RKO (cell line): ENCODE measurements around the gene DENND5A.
"Not testable (repeated sequence)": the region's sequence is repeated elsewhere in the genome, so short reads cannot be mapped to it uniquely, and the experiment has no call there.

Experiments
- DNase-seq: peaks from one replicate; pipeline ENCODE4 v3.0.0-alpha.2; 2016; ENCODE audit warnings: low spot score

Gene DENND5A

GRCh38 chr11:9210922-9211320, 54.2 kb downstream of the DENND5A start:
- no peak for DNase-seq

GRCh38 chr11:9210224-9210921, 54.8 kb downstream of the DENND5A start:
- no peak for DNase-seq

GRCh38 chr11:9209604-9210003, 55.5 kb downstream of the DENND5A start:
- DNase-seq, result not testable (repeated sequence)

GRCh38 chr11:9208726-9209501, 56.2 kb downstream of the DENND5A start:
- DNase-seq, result no peak

GRCh38 chr11:9207229-9207628, 57.9 kb downstream of the DENND5A start:
- DNase-seq, result no peak

GRCh38 chr11:9206496-9206895, 58.7 kb downstream of the DENND5A start:
- no peak for DNase-seq

- DNase-seq, result no peak
Observed at GRCh38 chr11:9203691-9204311, 61.3 kb downstream of the DENND5A start.

- no peak for DNase-seq
Observed at GRCh38 chr11:9201372-9202162, 63.6 kb downstream of the DENND5A start.

- DNase-seq, result no peak
Observed at GRCh38 chr11:9200471-9200870, 64.7 kb downstream of the DENND5A start.

GRCh38 chr11:9193316-9193715, 71.8 kb downstream of the DENND5A start:
- no peak for DNase-seq

- no peak for DNase-seq
Observed at GRCh38 chr11:9192561-9192960, 72.6 kb downstream of the DENND5A start.

GRCh38 chr11:9190326-9191016, 74.7 kb downstream of the DENND5A start:
- not testable (repeated sequence) for DNase-seq

GRCh38 chr11:9188860-9189259, 76.3 kb downstream of the DENND5A start:
- not testable (repeated sequence) for DNase-seq

- no peak for DNase-seq
Observed at GRCh38 chr11:9187616-9188015, 77.5 kb downstream of the DENND5A start.

- no peak for DNase-seq
Observed at GRCh38 chr11:9184516-9184915, 80.6 kb downstream of the DENND5A start.

- DNase-seq, result no peak
Observed at GRCh38 chr11:9182180-9182871, 82.8 kb downstream of the DENND5A start.

GRCh38 chr11:9180784-9181183, 84.4 kb downstream of the DENND5A start:
- no peak for DNase-seq

- no peak for DNase-seq
Observed at GRCh38 chr11:9179141-9179540, 86.0 kb downstream of the DENND5A start.

- DNase-seq, result no peak
Observed at GRCh38 chr11:9178716-9179115, 86.4 kb downstream of the DENND5A start.

- DNase-seq, result no peak
Observed at GRCh38 chr11:9177438-9178091, 87.6 kb downstream of the DENND5A start.
